Measurements from ENCODE around the gene C8B.

GRCh38 chr1:56954664-56955063, 11.2 kb downstream of the C8B start:
- TF ChIP-seq CTCF (IDR thresholded peaks at IDR 0.05) (no peak), POLR2A (IDR thresholded peaks at IDR 0.05) (no peak)

Measured in uterus (tissue), 2 donors.